Neural crest cell (in vitro differentiated cells): ENCODE results near the gene PIP5K1A. TPM values are rescaled to one million over a fixed set of nuclear protein-coding genes. Genes with fewer than 3 reads are reported as not detected.
"Not testable (repeated sequence)": the region's sequence is repeated elsewhere in the genome, so short reads cannot be mapped to it uniquely, and the experiment has no call there.

Experiments
- DNase-seq: peaks from one replicate; pipeline ENCODE4 v3.0.0; 2021; ENCODE audit warnings: low read depth, mixed read lengths, low spot score
- H3K27ac Mint-ChIP-seq: one replicate; pipeline ENCODE4 v1.8.0; 2021; ENCODE audit warnings: mild to moderate bottlenecking, mixed read lengths; ENCODE audit not compliant: unreplicated experiment
- H3K27me3 Mint-ChIP-seq: 2 replicates; pipeline ENCODE4 v1.8.0; 2021; ENCODE audit warnings: low read depth, mild to moderate bottlenecking, mixed read lengths
- H3K36me3 Mint-ChIP-seq: 2 replicates; pipeline ENCODE4 v1.8.0; 2021; ENCODE audit warnings: low read depth, mild to moderate bottlenecking, mixed read lengths
- H3K4me1 Mint-ChIP-seq: 2 replicates; pipeline ENCODE4 v1.8.0; 2021; ENCODE audit warnings: mixed read lengths
- H3K4me3 Mint-ChIP-seq: one replicate; pipeline ENCODE4 v1.8.0; 2021; ENCODE audit warnings: mild to moderate bottlenecking, mixed read lengths
- H3K9me3 Mint-ChIP-seq: 2 replicates; pipeline ENCODE4 v1.8.0; 2021; ENCODE audit warnings: mixed read lengths
- CTCF ChIP-seq: fragments of 200-600 bp; sonication (generic); conservative IDR thresholded peaks from 2 replicates; pipeline ENCODE4 v1.5.0; 2021; ENCODE audit warnings: antibody characterized with exemption, mild to moderate bottlenecking
- total RNA-seq: library from RNA; stranded (reverse); gene quantifications from 2 replicates; pipeline ENCODE4 v1.2.1, GENCODE V29; 2021

Gene PIP5K1A
- total RNA-seq, 1 donor from 2014 or later: 96.2 TPM

- no peak for TF ChIP-seq CTCF
- H3K36me3 Mint-ChIP-seq: peaks cover 11% of the 10 kb centered on the region
- no peaks in the 10 kb centered on the region for H3K27me3 Mint-ChIP-seq
- H3K9me3 Mint-ChIP-seq: no peaks in the 10 kb centered on the region
- no peaks in the 10 kb centered on the region for H3K4me1 Mint-ChIP-seq
- DNase-seq: no peak
- H3K4me3 Mint-ChIP-seq: no peak overlapping the region
- peak overlapping the region; percentile 64 for H3K27ac Mint-ChIP-seq
Measured at GRCh38 chr1:151265446-151266236, 67.3 kb downstream of the PIP5K1A start.

GRCh38 chr1:151266315-151266714 is 68.0 kb downstream of the PIP5K1A start:
- no peak overlapping the region for H3K4me3 Mint-ChIP-seq
- no peak for TF ChIP-seq CTCF
- no peaks in the 10 kb centered on the region for H3K9me3 Mint-ChIP-seq

GRCh38 chr1:151266821-151267220 is 68.5 kb downstream of the PIP5K1A start:
- peaks cover 15% of the 10 kb centered on the region for H3K36me3 Mint-ChIP-seq
- no peaks in the 10 kb centered on the region for H3K9me3 Mint-ChIP-seq
- no peaks in the 10 kb centered on the region for H3K4me1 Mint-ChIP-seq
- no peaks in the 10 kb centered on the region for H3K27me3 Mint-ChIP-seq
- H3K27ac Mint-ChIP-seq: no peak overlapping the region
- no peak overlapping the region for H3K4me3 Mint-ChIP-seq
- DNase-seq: no peak
- no peak for TF ChIP-seq CTCF

More at GRCh38 chr1:151266315-151266714, 68.0 kb downstream of the PIP5K1A start:
- Mint-ChIP-seq H3K27me3 (no peaks in the 10 kb centered on the region), H3K4me1 (no peaks in the 10 kb centered on the region), H3K27ac (no peak overlapping the region), H3K36me3 (peaks cover 13% of the 10 kb centered on the region)
- DNase-seq: no peak

GRCh38 chr1:151267760-151268159 is 69.4 kb downstream of the PIP5K1A start:
- no peak for DNase-seq
- no peak overlapping the region for H3K4me3 Mint-ChIP-seq
- H3K9me3 Mint-ChIP-seq: no peaks in the 10 kb centered on the region
- no peaks in the 10 kb centered on the region for H3K27me3 Mint-ChIP-seq
- TF ChIP-seq CTCF: no peak
- peaks cover 19% of the 10 kb centered on the region for H3K36me3 Mint-ChIP-seq
- no peaks in the 10 kb centered on the region for H3K4me1 Mint-ChIP-seq
- no peak overlapping the region for H3K27ac Mint-ChIP-seq

GRCh38 chr1:151273924-151274466 is 75.6 kb downstream of the PIP5K1A start:
- Mint-ChIP-seq H3K4me1 (no peaks in the 10 kb centered on the region), H3K27ac (no peak overlapping the region), H3K36me3 (peaks cover 10% of the 10 kb centered on the region), H3K4me3 (no peak overlapping the region), H3K9me3 (no peaks in the 10 kb centered on the region), H3K27me3 (peaks cover 14% of the 10 kb centered on the region)
- no peak for TF ChIP-seq CTCF
- no peak for DNase-seq

GRCh38 chr1:151275341-151275740 is 77.0 kb downstream of the PIP5K1A start:
- H3K27ac Mint-ChIP-seq, H3K36me3 Mint-ChIP-seq, H3K4me1 Mint-ChIP-seq, H3K9me3 Mint-ChIP-seq, H3K4me3 Mint-ChIP-seq, DNase-seq: not testable (repeated sequence)
- peaks cover 14% of the 10 kb centered on the region for H3K27me3 Mint-ChIP-seq
